HS-27A (cell line): ENCODE data around the gene CREM.

Experiments
- DNase-seq: peaks from one replicate; pipeline ENCODE4 v3.0.0-alpha.2; 2012; ENCODE audit warnings: low read depth, missing footprints

CREM gene

DNA sequence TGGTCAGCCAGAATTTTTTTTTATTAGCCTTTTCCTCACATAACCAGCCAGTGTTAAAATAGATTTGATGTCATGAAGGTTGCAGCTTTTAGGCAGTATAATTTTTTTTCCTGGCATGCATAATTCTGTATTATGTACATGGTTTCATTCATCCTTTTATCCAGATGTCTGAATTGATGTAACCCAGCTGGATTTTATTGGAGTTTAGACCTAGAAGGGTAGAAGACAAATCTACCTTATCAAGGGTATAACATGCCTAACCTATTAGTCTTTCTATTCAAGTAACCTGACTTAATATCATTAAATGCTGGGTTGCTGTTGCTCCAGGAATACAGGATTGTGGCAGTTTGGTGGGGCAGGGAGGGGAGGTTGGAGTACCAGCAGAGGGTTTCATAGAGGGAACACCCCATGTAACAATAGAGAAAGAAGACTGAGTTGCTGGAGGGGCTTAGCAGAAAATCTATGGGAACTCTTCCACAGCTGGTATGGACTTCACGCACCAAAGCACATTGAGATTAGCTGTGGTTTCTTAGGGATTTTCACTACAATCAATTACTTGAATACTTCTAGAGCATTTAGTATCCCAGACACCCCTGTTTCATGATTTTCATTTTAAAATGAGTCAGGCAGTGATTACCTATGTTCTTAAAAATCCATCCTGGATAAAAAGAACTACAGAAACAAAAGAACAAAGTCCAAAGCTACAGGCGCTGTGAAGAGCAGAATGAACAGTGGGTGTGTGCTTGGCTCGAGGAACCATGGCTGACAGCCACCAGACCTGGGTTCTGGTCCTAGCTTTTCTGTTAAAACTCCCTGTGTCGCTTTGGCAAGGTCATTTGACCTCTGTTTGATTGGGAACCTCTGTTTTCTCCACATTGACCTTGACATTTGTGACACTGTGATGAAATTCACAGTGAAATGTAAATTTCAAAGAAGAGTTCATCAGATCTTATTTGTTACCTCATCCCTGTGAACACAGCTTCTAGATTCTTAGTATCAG, 93.5 kb downstream of the CREM start:
- no peak for DNase-seq

DNA sequence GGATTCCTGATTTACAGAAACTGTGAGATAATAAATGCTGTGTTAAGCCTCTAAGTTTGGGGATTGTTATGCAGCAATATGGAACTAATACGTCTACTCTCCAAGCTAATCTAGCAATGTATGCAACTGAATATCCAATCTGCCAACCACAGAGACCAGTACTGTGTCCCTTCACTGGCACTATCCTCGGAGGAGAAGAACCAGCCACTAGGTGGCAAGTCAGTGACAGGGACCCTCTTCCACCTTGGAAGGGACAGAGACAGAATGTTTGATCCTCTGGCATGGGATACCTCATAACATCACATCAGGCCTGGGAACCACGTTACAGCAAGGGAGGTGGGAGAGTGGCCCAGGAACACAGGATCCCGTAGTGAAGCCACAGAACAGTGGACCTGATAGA, 96.4 kb downstream of the CREM start:
- DNase-seq: no peak

DNA sequence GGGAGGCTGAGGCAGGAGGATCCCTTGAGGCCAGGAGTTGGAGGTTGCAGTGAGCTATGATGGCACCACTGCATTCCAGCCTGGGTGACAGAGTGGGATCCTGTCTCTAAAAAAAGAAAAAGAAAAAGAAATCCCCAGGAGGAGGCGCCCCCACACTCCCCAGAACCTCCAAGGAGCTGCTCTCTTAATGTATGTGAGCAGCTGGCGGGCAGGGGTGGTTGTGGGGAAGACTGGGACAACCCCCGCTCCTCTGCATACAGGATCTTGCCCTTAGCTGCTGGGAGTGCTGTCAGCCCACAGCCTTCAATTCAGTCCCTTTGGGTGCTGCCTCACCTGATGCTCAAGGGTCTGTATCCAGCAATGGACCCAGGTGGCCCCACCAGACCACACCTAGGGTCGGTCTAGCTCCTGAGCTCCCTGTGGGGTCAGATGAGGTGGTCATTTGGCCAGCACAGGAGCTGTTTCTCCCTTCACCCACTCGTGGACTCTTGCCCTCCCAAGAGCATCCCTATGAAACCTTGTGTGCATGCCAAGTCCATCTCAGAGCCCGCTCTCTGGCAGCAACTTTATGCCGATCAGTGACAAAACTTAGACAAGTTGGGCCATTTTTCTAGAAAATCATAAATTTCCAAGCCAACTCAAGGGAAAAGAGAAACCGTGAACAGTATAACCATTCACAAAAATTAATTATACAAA, 97.5 kb downstream of the CREM start:
- no peak for DNase-seq

DNA sequence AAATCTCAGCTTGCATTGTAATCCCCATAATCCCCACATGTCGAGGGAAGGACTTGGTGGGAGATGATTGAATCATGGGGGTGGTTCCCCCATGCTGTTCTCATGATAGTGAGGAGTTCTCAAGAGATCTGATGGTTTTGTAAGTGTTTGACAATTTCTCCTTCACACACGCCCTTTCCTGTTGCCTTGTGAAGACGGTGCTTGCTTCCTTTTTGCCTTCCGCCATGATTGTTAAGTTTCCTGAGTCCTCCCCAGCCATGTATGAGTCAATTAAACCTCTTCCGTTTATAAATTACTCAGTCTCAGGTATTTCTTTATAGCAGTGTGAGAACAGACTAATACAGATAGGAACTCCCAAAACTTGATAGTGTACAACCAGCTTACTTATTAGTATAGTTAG, 98.6 kb downstream of the CREM start:
- no peak for DNase-seq

DNA sequence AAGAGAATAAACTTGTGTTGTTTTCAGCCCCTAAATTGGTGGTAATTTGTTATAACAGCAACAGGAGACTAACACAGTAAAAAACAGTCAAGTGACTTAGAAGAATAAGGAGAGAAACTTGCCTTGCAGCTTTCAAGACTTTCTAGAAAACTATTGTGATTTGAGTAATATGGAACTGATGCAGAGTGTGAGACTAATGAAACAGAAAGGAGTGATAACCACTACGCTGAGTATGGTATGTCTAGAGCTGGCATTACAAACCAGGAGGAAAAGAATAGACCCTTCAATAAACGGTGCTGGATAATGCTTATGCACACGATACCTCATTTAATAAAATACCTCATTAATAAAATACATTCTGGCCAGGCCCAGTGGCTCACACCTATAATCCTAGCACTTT, 99.9 kb downstream of the CREM start:
- DNase-seq: no peak

DNA sequence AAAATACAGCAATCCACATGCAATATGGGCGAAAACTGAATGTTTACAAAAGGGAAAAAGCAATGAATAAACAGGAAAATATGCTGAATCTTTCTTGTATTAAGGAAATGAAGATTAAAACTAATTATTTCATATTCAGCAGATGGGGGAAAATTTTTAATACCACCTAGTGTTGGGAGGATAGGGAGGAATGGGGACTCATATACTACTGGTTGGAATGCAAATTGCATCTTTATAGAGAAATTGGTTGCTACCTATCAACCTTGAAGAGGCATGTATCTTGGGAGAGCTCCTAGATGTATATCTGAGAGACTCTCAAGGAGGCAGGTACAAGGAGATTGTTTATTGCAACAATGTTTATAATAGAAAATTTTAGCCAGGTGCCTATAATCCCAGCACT, 101.4 kb downstream of the CREM start:
- no peak for DNase-seq

DNA sequence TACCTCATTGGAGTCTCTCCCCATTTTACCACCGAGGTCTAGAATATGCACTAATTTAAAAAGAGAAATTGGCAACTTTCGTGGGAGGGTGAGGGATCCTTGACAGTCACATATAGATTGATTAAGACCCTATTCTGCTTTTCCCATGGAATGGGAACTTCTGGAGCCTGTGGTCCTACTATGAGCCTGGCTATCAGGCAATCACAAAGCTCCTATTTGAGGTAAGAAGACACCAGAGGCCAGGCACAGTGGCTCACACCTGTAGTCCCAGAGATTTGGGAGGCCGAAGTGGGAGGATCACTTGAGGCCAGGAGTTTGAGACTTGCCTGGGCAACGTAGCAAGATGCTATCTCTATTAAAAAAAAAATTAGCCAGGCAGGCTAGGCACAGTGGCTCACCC, 105.0 kb downstream of the CREM start:
- DNase-seq: no peak

DNA sequence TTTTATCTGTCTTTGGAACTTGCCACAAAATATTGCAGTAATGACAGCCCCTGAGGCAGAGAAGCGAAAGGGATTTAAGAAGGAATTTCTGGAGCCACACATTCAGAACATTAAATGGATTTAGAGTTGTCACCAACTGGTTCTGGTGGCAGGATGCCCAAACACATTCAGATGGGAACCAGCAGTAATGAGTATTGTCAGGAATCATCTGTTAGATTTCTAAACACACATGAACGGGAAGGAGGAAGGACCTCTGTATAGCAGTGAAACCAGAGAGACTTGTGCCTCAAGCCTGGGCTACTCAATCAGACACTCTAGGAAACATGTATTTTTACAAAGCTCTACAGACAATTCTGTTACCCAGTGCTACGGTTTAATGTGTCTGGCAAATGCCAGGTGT, 105.9 kb downstream of the CREM start:
- DNase-seq: no peak

DNA sequence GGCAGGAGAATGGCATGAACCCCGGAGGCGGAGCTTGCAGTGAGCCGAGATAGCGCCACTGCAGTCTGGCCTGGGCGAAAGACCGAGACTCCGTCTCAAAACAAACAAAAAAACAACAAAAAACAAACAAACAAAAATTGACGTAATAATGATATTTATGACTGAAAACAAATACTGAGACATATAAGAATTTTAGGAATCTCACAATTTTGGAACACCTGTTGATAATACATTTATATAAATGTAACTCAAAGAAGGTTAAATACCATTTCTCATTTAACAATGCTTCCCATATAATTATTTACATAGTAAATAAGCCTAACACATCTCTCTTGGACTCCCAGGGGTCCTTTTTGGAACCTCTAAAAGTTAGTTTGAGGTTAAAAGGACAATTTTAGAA, 107.4 kb downstream of the CREM start:
- no peak for DNase-seq

DNA sequence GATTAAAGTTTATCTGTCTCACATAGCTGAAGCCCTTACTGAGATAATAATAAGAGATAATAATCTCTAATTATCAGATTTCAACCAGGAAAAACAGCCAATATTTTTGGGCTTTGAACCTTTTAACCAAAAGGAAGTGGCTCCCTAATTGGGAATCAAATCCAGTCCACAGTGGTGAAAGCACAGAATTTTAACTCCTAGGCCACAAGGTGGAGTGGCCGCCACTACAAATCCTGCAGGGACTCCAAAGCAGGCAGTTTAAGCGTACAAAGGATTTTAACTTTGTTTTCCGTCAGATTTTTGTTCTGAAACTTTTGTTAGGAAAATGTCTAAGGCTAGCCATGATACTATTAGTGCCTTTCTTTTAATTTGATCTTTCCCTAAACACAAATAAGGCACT, 110.1 kb downstream of the CREM start:
- DNase-seq: no peak

DNA sequence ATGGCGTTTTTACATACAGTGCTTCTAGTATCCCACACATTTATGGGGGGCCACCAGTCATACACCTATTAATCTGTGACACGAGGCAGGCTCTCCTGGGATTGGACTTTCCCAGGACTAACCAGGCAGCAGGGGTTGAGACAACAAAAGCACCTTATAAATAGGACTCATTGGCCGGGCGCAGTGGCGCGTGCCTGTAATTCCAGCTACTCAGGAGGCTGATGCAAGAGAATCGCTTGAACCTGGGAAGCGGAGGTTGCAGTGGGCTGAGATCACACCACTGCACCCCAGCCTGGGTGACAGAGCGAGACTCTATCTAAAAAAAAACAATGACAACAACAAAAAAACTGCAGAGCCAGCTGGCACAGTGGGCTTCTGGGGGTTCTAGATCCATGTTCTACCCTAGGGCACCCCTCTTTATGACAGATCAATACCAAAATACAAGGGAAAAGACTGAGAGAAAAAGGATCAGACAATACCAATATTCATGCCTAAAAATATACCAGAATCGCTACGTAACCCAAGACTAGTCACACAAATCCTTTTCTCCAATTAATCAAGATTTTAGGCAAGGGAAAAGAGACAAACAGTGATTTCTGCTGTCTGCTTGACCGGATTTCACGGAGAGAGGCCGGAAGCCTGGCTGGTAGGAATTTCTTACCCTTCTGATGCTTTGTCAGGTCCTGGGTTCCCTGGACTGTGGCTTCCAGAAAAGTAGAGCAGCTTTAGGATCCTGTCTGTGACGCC, 111.3 kb downstream of the CREM start:
- no peak for DNase-seq

DNA sequence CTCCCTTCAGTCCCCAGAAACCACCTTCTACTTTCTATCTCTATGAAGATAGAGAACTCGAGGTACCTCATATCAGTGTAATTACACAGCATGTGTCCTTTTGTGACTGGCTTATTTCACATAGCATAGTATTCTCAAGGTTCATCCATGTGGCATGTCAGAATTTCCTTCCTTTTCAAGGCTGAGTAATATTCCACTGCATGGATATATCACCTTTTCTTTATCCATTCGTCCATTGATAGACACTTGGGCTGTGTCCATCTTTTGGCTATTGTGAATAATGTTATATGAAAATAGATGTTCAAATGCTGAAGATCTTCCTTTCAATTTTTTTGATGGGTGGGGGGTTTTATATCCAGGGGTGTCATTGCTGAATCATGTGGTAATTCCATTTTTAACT, 117.9 kb downstream of the CREM start:
- no peak for DNase-seq

DNA sequence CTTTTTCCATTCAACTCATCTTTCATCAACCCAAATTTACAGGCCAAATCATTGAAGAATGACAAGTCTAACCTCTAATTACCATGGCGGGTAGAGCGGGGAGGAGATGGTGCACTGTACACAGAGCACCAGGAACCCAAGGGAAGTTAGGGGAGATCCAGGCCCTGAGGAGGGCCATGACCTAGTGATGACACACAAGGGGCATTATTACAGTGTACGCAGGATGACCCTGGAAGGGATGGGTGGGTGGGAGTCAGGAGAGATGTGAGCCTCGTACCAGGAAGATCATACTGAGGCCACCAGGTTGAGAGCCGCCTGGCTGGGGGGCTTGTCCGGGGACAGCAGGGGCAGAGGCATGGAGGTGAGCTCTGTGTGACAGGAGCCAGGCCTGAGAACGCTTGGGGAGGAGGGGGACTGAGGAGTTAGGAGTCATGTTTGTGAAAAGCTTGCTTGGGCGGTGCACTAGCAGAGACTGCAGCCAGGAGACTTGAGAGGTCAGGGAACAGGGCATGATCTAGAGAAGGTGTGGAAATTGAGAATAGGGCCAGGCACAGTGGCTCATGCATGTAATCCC, 120.2 kb downstream of the CREM start:
- DNase-seq: no peak

DNA sequence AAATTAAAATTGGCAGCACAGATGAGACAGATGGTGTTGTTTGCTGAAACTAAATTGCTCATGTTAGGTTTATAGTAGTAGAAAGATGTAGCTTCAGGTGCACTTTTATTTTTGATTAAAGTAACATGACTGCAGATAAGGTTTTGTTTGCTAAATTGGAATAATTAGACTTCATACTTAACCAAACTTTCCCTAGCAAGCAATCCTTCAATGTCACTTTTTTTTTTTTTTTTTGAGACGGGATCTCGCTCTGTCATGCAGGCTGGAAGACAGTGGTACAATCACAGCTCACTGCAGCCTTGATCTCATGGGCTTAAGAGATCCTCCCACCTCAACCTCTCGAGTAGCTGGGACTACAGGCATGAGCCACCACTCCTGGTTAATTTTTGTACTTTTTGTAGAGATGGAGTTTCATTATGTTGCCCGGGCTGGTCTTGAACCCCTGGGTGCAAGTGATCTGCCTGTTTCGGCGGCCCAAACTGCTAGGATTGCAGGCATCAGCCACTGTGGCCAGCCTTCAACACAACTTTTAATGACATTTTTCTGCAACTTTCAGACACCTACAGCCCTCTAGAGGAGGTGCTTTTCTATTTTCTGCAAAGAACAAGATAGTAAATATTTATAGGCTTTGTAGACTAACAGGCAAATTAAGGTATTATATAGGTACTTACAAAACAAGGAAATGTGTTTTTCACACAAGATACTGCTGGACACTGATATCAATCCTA, 124.9 kb downstream of the CREM start:
- no peak for DNase-seq

DNA sequence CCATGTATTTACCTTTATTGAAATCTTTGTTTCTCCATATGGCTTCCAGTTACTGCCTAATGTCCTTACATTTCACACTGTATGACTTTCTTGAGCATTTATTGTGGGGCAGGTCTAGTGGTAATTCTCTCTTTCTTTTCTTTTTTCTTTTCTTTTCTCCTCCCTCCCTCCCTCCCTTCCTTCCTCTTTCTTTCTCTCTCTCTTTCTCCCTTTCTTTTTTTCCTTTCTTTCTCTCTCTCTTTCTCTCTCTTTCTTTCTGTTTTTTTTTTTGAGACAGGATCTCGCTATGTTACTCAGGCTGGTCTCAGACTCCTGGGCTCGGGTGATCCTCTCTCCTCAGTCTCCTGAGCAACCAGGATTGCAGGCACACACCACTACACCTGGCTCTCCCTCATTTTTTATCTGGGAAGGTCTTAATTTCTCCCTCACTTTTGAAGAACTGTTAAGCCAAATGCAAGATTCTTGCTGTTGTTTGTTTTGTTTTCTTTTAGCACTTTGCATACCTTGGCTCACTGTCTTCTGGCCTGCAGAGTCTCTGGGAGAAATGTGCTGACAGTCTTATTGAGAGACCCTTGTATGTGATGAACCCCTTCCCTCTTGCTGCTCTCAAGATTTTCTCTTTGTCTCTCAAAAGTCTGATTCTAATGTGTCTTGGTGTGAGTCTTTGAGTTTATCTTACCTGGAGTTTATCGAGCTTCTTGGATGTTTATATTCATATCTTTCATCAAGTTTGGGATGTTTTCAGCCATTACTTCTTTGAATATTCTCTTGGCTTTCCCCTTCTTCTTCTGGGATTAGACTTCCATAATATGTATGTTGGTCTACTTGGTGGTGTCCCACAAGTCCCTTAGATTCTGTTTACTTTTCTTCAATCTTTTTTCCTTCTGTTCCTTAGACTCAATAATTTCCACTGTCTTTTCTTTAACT, 130.7 kb downstream of the CREM start:
- no peak for DNase-seq

DNA sequence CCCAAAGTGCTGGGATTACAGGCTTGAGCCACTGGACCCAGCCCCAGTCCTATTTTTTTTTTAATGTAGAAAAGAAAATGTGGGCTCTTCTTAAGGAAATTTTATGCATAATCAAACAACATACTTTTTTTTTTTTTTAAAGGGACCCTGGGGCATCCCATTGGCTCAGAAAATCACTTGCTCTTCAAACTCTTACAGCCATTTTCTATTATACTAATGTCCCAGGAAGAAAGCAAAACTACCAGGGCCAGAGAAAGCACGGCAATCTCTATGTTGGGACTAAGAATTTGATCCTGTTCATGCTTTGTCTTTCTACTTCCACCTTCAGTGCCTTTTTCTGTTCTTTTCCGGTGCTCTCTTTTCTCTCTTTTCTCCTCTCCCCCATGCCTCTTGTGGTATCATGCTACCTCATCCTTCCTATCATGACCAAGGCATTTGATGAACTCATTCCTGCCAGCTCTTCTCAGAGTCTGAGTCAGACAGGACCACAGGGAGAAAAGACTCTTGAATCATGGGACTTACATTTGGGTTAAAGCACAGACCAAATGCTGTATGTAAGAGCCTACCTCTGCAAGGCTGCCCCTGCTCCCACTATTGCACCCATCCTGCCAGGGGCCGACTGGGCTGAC, 133.2 kb downstream of the CREM start:
- DNase-seq: peak; percentile 64

DNA sequence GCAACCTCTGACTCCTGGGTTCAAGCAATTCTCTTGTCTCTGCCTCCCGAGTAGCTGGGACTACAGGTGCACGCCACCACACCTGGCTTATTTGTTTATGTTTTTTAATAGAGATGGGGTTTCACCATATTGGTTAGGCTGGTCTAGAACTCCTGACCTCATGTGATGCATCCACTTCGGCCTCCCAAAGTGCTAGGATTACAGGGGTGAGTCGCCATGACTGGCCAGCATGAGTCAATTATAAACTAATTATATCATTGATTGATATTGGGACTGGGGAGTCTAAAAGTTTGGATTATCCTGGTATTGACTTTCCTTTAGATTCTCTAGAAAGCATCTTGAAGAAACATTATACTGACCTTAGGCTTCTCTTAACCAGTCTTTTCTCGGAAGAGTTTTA, 135.8 kb downstream of the CREM start:
- DNase-seq: no peak
